HEK293 (cell line): ENCODE results near the gene PPARG.

Experiments
- CTCF ChIA-PET: fragments of 350-600 bp; formaldehyde crosslinking; extraction: SDS; loops from one replicate; lab custom pipeline; 2021; ENCODE audit warnings: antibody characterized with exemption; lab: Yijun Ruan, JAX
- POLR2A ChIA-PET: fragments of 300-600 bp; formaldehyde crosslinking; extraction: SDS; loops from one replicate; lab custom pipeline; 2020; ENCODE audit warnings: antibody characterized with exemption, inconsistent platforms; lab: Yijun Ruan, JAX
- H3K27ac ChIP-seq: fragments of 200-500 bp; sonication (Bioruptor generic); 2 replicates; pipeline ENCODE4 v1.5.1; 2014; ENCODE audit warnings: low read depth, low read length, control low read depth, inconsistent platforms; ENCODE audit errors: extremely low read depth
- H3K36me3 ChIP-seq, 2 experiments: fragments of 200-500 bp in 1 of 2; sonication (Bioruptor generic) in 1 of 2; 1 replicate in 1 of 2; 2 replicates in 1 of 2; pipeline ENCODE4 v1.5.1; 2014 to 2017; ENCODE audit warnings: inconsistent platforms in 2 of 2, low read length in 2 of 2; ENCODE audit not compliant: control insufficient read depth in 2 of 2, insufficient read depth in 1 of 2
- H3K4me1 ChIP-seq: fragments of 200-500 bp; sonication (Bioruptor generic); 2 replicates; pipeline ENCODE4 v1.5.1; 2014; ENCODE audit warnings: mild to moderate bottlenecking, low read length, inconsistent platforms; ENCODE audit not compliant: control insufficient read depth, insufficient read depth
- H3K4me3 ChIP-seq: 2 replicates; pipeline ENCODE4 v1.5.1; 2011; ENCODE audit warnings: low read depth, mild to moderate bottlenecking, control low read depth, low read length, moderate library complexity
- H3K9me3 ChIP-seq: fragments of 200-500 bp; sonication (Bioruptor generic); 2 replicates; pipeline ENCODE4 v1.5.1; 2014; ENCODE audit warnings: low read depth, low read length, inconsistent platforms; ENCODE audit not compliant: control insufficient read depth, insufficient read depth
- KLF7 ChIP-seq: fragments of 450-650 bp; formaldehyde crosslinking; IDR thresholded peaks from 2 replicates; pipeline ENCODE4 v1.5.1; 2016; ENCODE audit warnings: missing biosample characterization, missing genetic modification characterization, borderline replicate concordance
- MZF1 ChIP-seq: fragments of 450-650 bp; formaldehyde crosslinking; IDR thresholded peaks from 2 replicates; pipeline ENCODE4 v1.5.1; 2017; ENCODE audit warnings: missing biosample characterization, missing genetic modification characterization, borderline replicate concordance
- ZNF169 ChIP-seq: fragments of 450-650 bp; formaldehyde crosslinking; IDR thresholded peaks from 2 replicates; pipeline ENCODE4 v1.5.1; 2016; ENCODE audit warnings: missing biosample characterization, missing genetic modification characterization
- ZNF394 ChIP-seq: fragments of 450-650 bp; formaldehyde crosslinking; IDR thresholded peaks from 2 replicates; pipeline ENCODE4 v1.5.1; 2016; ENCODE audit warnings: missing biosample characterization, missing genetic modification characterization, mild to moderate bottlenecking, moderate library complexity, borderline replicate concordance
- ZNF561 ChIP-seq: fragments of 450-650 bp; IDR thresholded peaks from 2 replicates; pipeline ENCODE4 v1.5.1; 2018; ENCODE audit warnings: missing biosample characterization, missing genetic modification characterization, borderline replicate concordance
- ZNF623 ChIP-seq: fragments of 450-650 bp; formaldehyde crosslinking; IDR thresholded peaks from 2 replicates; pipeline ENCODE4 v1.5.1; 2016; ENCODE audit warnings: missing biosample characterization, missing genetic modification characterization
- ZNF660 ChIP-seq: fragments of 450-650 bp; IDR thresholded peaks from 2 replicates; pipeline ENCODE4 v1.5.1; 2018; ENCODE audit warnings: missing biosample characterization, mild to moderate bottlenecking, missing genetic modification characterization
- ZNF791 ChIP-seq: fragments of 450-650 bp; formaldehyde crosslinking; IDR thresholded peaks from 2 replicates; pipeline ENCODE4 v1.5.1; 2016; ENCODE audit warnings: missing biosample characterization, missing genetic modification characterization
- TF ChIP-seq, protein P1 (sequence below): fragments of 450-650 bp; formaldehyde crosslinking; IDR thresholded peaks from 2 replicates; pipeline ENCODE4 v1.5.1; 2016; ENCODE audit warnings: missing biosample characterization, missing genetic modification characterization
- TF ChIP-seq, protein P2 (sequence below): fragments of 450-650 bp; formaldehyde crosslinking; conservative IDR thresholded peaks from 2 replicates; pipeline ENCODE4 v1.5.1; 2016; ENCODE audit warnings: low read depth, missing biosample characterization, missing genetic modification characterization
- TF ChIP-seq, protein P3 (sequence below): fragments of 450-650 bp; formaldehyde crosslinking; optimal IDR thresholded peaks from 2 replicates; pipeline ENCODE3; 2016; ENCODE audit warnings: missing biosample characterization, mild to moderate bottlenecking, missing genetic modification characterization
- TF ChIP-seq, protein P4 (sequence below): fragments of 450-650 bp; formaldehyde crosslinking; IDR thresholded peaks from 2 replicates; pipeline ENCODE4 v1.5.1; 2017; ENCODE audit warnings: missing biosample characterization, missing genetic modification characterization
- TF ChIP-seq, protein P5 (sequence below): fragments of 450-650 bp; formaldehyde crosslinking; IDR thresholded peaks from 2 replicates; pipeline ENCODE4 v1.5.1; 2016; ENCODE audit warnings: missing biosample characterization, missing genetic modification characterization

The PPARG gene

DNA sequence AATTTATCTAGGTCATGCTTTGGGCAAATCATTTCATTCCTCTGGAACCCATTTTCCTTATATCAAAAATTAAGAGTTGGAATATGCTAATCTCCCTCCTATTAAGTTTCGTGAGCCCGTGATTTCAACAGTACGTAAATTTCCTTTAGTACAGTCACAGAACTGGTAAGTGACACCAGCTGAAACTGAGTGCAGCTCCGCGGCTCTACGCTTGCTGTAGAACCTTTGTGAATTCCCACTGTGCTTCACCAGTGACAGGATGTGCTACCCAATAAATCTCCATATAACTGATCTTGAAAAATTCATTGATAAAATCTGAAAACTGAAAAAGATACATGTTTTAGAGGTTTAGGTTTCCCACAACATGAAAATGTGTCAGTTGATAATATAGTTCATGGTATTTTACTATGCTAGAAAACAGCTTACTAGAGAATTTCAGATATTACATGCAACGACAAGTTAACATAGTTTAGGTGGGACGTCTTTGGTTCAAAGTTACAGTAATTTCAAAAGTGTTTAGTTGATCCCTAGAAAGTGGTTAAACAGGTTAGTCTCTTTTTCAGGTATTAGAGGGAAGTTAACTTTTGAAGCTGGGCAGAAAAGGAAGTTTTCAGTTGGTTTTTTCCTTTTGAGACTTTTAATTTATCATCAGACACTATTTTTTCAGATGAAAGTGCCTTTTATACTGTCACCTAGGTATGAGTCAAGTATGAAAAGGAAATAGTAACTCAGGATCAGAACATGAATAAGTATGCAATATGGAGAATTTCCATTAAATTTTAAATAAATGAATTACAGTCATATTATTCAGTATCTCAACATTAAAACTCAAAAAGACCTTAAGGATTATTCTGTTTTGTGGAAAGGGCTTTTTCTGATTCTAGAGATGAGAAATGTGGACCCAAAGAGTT lies 57.0 kb downstream of the PPARG start:
- ChIA-PET POLR2A (no interaction called here), CTCF (no interaction called here)
- Histone ChIP-seq H3K27ac (no peak overlapping the region), H3K9me3 (no peaks in the 10 kb centered on the region), H3K4me3 (no peak overlapping the region), H3K4me1 (peaks cover 13% of the 10 kb centered on the region), H3K36me3 (no peaks in the 10 kb centered on the region)
- 0 out of 2 replicates have a peak, but pooled peaks have one; percentile 2 for TF ChIP-seq ZNF394 (tag by site-specific recombination)
- TF ChIP-seq ZNF623 (tag by site-specific recombination), result no peak
- TF ChIP-seq, protein P1, sequence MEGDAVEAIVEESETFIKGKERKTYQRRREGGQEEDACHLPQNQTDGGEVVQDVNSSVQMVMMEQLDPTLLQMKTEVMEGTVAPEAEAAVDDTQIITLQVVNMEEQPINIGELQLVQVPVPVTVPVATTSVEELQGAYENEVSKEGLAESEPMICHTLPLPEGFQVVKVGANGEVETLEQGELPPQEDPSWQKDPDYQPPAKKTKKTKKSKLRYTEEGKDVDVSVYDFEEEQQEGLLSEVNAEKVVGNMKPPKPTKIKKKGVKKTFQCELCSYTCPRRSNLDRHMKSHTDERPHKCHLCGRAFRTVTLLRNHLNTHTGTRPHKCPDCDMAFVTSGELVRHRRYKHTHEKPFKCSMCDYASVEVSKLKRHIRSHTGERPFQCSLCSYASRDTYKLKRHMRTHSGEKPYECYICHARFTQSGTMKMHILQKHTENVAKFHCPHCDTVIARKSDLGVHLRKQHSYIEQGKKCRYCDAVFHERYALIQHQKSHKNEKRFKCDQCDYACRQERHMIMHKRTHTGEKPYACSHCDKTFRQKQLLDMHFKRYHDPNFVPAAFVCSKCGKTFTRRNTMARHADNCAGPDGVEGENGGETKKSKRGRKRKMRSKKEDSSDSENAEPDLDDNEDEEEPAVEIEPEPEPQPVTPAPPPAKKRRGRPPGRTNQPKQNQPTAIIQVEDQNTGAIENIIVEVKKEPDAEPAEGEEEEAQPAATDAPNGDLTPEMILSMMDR (tag by site-specific recombination), result no peak
- TF ChIP-seq KLF7 (tag by site-specific recombination), result no peak
- no peak for TF ChIP-seq ZNF169 (tag by site-specific recombination)
- TF ChIP-seq, protein P2, sequence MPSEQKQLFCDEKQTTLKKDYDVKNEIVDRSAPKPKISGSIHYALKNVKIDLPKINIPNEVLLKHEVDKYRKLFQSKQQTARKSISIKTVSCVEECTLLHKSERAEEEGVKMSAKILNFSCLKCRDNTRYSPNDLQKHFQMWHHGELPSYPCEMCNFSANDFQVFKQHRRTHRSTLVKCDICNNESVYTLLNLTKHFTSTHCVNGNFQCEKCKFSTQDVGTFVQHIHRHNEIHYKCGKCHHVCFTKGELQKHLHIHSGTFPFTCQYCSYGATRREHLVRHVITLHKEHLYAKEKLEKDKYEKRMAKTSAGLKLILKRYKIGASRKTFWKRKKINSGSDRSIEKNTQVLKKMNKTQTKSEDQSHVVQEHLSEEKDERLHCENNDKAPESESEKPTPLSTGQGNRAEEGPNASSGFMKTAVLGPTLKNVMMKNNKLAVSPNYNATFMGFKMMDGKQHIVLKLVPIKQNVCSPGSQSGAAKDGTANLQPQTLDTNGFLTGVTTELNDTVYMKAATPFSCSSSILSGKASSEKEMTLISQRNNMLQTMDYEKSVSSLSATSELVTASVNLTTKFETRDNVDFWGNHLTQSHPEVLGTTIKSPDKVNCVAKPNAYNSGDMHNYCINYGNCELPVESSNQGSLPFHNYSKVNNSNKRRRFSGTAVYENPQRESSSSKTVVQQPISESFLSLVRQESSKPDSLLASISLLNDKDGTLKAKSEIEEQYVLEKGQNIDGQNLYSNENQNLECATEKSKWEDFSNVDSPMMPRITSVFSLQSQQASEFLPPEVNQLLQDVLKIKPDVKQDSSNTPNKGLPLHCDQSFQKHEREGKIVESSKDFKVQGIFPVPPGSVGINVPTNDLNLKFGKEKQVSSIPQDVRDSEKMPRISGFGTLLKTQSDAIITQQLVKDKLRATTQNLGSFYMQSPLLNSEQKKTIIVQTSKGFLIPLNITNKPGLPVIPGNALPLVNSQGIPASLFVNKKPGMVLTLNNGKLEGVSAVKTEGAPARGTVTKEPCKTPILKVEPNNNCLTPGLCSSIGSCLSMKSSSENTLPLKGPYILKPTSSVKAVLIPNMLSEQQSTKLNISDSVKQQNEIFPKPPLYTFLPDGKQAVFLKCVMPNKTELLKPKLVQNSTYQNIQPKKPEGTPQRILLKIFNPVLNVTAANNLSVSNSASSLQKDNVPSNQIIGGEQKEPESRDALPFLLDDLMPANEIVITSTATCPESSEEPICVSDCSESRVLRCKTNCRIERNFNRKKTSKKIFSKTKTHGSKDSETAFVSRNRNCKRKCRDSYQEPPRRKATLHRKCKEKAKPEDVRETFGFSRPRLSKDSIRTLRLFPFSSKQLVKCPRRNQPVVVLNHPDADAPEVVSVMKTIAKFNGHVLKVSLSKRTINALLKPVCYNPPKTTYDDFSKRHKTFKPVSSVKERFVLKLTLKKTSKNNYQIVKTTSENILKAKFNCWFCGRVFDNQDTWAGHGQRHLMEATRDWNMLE (tag by site-specific recombination), result no peak
- no peak for TF ChIP-seq ZNF561 (tag by site-specific recombination)
- TF ChIP-seq, protein P3, sequence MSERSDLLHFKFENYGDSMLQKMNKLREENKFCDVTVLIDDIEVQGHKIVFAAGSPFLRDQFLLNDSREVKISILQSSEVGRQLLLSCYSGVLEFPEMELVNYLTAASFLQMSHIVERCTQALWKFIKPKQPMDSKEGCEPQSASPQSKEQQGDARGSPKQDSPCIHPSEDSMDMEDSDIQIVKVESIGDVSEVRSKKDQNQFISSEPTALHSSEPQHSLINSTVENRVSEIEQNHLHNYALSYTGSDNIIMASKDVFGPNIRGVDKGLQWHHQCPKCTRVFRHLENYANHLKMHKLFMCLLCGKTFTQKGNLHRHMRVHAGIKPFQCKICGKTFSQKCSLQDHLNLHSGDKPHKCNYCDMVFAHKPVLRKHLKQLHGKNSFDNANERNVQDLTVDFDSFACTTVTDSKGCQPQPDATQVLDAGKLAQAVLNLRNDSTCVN (tag by site-specific recombination), result no peak
- TF ChIP-seq, protein P4, sequence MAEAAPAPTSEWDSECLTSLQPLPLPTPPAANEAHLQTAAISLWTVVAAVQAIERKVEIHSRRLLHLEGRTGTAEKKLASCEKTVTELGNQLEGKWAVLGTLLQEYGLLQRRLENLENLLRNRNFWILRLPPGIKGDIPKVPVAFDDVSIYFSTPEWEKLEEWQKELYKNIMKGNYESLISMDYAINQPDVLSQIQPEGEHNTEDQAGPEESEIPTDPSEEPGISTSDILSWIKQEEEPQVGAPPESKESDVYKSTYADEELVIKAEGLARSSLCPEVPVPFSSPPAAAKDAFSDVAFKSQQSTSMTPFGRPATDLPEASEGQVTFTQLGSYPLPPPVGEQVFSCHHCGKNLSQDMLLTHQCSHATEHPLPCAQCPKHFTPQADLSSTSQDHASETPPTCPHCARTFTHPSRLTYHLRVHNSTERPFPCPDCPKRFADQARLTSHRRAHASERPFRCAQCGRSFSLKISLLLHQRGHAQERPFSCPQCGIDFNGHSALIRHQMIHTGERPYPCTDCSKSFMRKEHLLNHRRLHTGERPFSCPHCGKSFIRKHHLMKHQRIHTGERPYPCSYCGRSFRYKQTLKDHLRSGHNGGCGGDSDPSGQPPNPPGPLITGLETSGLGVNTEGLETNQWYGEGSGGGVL, result no peak
- no peak for TF ChIP-seq ZNF791 (tag by site-specific recombination)
- peak; percentile 27; the same call in 1 of the 2 replicates for TF ChIP-seq MZF1
- TF ChIP-seq ZNF660 (tag by site-specific recombination), result no peak
- TF ChIP-seq, protein P5, sequence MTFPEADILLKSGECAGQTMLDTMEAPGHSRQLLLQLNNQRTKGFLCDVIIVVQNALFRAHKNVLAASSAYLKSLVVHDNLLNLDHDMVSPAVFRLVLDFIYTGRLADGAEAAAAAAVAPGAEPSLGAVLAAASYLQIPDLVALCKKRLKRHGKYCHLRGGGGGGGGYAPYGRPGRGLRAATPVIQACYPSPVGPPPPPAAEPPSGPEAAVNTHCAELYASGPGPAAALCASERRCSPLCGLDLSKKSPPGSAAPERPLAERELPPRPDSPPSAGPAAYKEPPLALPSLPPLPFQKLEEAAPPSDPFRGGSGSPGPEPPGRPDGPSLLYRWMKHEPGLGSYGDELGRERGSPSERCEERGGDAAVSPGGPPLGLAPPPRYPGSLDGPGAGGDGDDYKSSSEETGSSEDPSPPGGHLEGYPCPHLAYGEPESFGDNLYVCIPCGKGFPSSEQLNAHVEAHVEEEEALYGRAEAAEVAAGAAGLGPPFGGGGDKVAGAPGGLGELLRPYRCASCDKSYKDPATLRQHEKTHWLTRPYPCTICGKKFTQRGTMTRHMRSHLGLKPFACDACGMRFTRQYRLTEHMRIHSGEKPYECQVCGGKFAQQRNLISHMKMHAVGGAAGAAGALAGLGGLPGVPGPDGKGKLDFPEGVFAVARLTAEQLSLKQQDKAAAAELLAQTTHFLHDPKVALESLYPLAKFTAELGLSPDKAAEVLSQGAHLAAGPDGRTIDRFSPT (tag by site-specific recombination), result peak; percentile 2; the same call in 1 of the 2 replicates
